HG02798 (cell line): Measurements from ENCODE around the gene SPATA20.

Experiments
- ATAC-seq: cut with Tn5 transposase; IDR thresholded peaks from one replicate; pipeline ENCODE4 v1.9.1; 2021; ENCODE audit warnings: mild to moderate bottlenecking; ENCODE audit not compliant: unreplicated experiment, poor library complexity

SPATA20 gene

DNA sequence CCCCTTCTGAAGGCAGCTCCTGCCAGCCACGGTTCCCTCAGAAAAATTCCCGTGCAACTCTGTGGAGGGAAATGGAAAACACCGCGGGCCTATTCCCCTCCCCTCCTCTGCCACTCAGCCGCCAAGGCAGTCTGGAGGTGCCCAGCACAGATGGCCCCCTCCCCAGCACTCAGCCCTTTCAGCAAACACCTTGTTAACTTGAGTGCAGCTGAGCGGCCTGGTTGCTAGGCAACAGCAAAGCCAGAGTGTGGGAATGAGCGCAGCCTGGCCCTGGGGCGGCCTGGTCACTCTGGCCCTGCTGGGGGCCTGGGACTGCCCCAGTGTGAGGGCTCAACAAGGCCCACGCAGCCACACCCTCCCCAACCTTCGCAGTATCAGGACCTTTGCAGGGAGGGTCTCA, 46.3 kb downstream of the SPATA20 start:
- no peak for ATAC-seq

DNA sequence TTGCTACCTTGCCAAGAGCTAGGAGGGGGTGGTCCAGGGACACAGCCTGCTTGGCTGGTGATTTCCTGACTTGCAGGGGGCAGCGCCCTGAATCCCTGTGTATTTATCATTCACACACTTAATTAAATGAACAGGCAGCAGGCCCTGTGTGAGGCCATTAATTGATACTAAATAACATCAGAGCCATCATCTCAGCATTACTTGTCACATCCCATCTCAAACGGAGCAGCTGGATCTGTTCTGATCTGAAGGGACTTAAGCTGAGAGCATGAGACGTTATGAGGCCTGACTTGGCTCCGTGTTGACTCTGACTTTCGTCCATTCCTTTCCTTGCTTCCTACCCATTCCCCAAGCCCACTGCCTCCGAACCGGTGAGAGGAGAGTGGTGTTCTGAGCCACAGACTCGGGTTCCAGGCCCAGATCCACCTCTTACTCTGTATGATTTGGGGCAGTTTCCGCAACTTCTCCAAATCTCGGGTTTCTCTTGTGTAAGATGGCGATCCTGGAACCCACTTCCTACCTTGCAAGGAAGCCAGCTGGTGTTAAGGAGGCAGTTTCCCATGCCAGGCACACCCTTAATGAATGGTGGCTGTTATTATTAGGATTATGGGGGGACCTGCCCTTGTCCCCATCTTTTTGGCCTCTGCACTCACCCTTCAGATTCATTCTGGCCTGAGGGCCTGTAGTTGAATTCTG, 47.3 kb downstream of the SPATA20 start:
- ATAC-seq, result no peak

GRCh38 chr17:50594892-50595291, 47.9 kb downstream of the SPATA20 start:
- ATAC-seq, result no peak

GRCh38 chr17:50596191-50597037, 49.4 kb downstream of the SPATA20 start:
- no peak for ATAC-seq

- no peak for ATAC-seq
These were observed 51.5 kb downstream of the SPATA20 start for GRCh38 chr17:50598487-50598886.

DNA sequence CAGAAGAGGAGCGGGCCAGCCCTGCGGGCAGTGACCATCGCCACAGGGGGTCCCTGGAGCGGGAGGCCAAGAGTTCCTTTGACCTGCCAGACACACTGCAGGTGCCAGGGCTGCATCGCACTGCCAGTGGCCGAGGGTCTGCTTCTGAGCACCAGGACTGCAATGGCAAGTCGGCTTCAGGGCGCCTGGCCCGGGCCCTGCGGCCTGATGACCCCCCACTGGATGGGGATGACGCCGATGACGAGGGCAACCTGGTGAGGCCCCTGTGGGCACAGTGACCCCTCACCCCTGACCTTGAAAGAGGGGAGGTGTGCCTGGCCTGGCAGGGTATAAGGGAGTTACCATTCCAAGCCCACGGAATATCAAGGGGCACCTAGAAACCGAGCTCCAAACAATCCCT, 52.6 kb downstream of the SPATA20 start:
- no peak for ATAC-seq

DNA sequence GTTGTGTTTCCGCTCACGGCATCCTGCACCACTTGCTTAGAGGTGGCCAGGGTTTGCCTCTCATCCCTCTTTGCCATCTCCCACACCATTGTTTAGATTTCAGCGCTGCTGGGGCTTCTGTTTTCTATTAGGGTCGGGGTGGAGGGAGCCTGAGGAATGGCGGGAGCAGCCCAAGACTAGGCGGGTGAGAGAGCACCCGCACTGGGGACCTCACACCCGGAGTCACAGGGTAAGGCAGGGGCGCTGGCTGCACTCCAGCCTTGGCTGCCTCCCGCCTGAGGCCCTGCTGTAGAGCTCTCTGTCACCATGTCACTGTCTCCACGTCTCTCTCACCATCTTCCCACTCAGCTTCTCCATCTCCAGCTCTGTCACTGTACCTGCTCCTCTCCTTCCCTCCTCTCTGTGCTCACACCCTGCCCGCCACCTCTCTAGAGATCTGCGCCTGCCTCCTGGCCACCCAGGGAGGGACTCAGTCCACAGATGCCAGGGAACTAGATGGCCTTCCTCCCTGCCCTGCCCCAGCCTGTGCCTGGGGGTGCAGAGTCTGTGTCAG, 54.9 kb downstream of the SPATA20 start:
- ATAC-seq, result no peak

DNA sequence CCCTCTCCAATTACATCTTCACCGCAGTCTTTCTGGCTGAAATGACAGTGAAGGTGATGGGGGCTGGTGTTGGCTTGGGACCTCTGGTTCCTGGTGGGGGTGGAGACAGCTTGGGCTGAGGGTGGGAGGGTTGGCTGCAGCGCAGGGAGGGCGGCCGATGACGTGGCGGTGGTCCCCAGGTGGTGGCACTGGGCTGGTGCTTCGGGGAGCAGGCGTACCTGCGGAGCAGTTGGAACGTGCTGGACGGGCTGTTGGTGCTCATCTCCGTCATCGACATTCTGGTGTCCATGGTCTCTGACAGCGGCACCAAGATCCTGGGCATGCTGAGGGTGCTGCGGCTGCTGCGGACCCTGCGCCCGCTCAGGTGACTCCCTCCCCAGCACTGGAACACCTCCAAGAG, 55.9 kb downstream of the SPATA20 start:
- no peak for ATAC-seq

DNA sequence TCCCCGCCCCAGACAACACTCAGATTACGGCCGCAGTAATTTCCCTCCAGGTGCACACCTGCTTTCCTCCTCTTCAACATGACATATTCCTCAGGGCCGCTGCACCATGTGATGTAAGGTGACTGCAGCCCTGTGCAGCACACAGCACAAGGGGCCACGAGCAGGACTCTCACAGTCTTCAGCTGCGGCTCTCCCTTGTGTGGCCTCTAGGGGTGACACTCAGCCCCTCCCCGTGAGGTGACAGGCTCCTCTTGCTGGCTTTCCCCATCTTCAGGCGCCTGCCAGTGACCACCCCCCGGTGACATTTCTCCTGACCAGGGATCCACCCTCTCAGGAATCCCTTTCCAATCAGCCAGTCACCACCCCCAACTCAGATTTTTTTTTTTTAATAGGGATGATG, 56.4 kb downstream of the SPATA20 start:
- ATAC-seq, result no peak

GRCh38 chr17:50604513-50604912, 57.5 kb downstream of the SPATA20 start:
- ATAC-seq, result no peak

GRCh38 chr17:50605429-50605828, 58.5 kb downstream of the SPATA20 start:
- ATAC-seq, result no peak
